NCI-H2029 (cell line): ENCODE data around the gene ERICH6.

Source experiments
- DNase-seq: peaks from one replicate; lab custom pipeline; 2025; lab: John Stamatoyannopoulos, UW

Gene ERICH6

GRCh38 chr3:150703756-150704344, at the start of gene ERICH6:
TSS of gene ERICH6 (minus strand) at chr3:150703920. CDS start at chr3:150703898, 22 bp downstream.
- peak; percentile 91 for DNase-seq

GRCh38 chr3:150751781-150752263, 48.1 kb upstream of the ERICH6 start:
- peak; percentile 77 for DNase-seq

GRCh38 chr3:150749255-150749654, 45.5 kb upstream of the ERICH6 start:
- no peak for DNase-seq

GRCh38 chr3:150748684-150749047, 44.9 kb upstream of the ERICH6 start:
- DNase-seq = no peak

- peak; percentile 31 for DNase-seq
Measured at GRCh38 chr3:150747886-150748683, 44.4 kb upstream of the ERICH6 start.

GRCh38 chr3:150746791-150747590, 43.3 kb upstream of the ERICH6 start:
- DNase-seq = no peak

GRCh38 chr3:150745832-150746231, 42.1 kb upstream of the ERICH6 start:
- DNase-seq = no peak

GRCh38 chr3:150744919-150745211, 41.1 kb upstream of the ERICH6 start:
- no peak for DNase-seq

GRCh38 chr3:150744041-150744918, 40.6 kb upstream of the ERICH6 start:
- DNase-seq = no peak

- DNase-seq = no peak
Measured at GRCh38 chr3:150743508-150743907, 39.8 kb upstream of the ERICH6 start.

- DNase-seq = no peak
Measured at GRCh38 chr3:150742679-150743078, 39.0 kb upstream of the ERICH6 start.

GRCh38 chr3:150742141-150742523, 38.4 kb upstream of the ERICH6 start:
- DNase-seq = no peak

- DNase-seq = no peak
Measured at GRCh38 chr3:150741497-150742140, 37.9 kb upstream of the ERICH6 start.

- no peak for DNase-seq
Measured at GRCh38 chr3:150740733-150741496, 37.2 kb upstream of the ERICH6 start.

GRCh38 chr3:150739877-150740645, 36.3 kb upstream of the ERICH6 start:
- DNase-seq = no peak

GRCh38 chr3:150739200-150739863, 35.6 kb upstream of the ERICH6 start:
- DNase-seq = no peak

GRCh38 chr3:150738688-150739087, 35.0 kb upstream of the ERICH6 start:
- DNase-seq = no peak

GRCh38 chr3:150737874-150738679, 34.4 kb upstream of the ERICH6 start:
- no peak for DNase-seq
